SK-MEL-5 (cell line): Measurements from ENCODE around the gene OVCA2. TPM values are rescaled to one million over a fixed set of nuclear protein-coding genes. Genes with fewer than 3 reads are reported as not detected.
A peak's percentile ranks its signal among the peaks of the same experiment; 100 is the strongest.

Experiments used
- DNase-seq: peaks from one replicate; pipeline ENCODE4 v3.0.0-alpha.2; 2016; ENCODE audit warnings: low read depth, low spot score
- in situ Hi-C: cut with HindIII; loops from 2 replicates; pipeline ENCODE4 v1.10.0; 2016; ENCODE audit warnings: low sequenced_read_pairs, high pct_unique_total_duplicates, low pct_unique_long_range_greater_than_20kb
- small RNA-seq, 2 experiments: library from RNA; depleted of rRNA; stranded (forward); fragments of <200 nt; gene quantifications; one replicate each; pipeline ENCODE3, GENCODE V24; 2014
- total RNA-seq: library from RNA; depleted of rRNA; stranded (reverse); fragments of >200 nt; shearing (Covaris generic); gene quantifications from 2 replicates; pipeline ENCODE4 v1.2.3, GENCODE V29; 2014; rRNA removed

Gene OVCA2
- total RNA-seq, 1 experiment from 2014 or later: 74.9 TPM

DNA sequence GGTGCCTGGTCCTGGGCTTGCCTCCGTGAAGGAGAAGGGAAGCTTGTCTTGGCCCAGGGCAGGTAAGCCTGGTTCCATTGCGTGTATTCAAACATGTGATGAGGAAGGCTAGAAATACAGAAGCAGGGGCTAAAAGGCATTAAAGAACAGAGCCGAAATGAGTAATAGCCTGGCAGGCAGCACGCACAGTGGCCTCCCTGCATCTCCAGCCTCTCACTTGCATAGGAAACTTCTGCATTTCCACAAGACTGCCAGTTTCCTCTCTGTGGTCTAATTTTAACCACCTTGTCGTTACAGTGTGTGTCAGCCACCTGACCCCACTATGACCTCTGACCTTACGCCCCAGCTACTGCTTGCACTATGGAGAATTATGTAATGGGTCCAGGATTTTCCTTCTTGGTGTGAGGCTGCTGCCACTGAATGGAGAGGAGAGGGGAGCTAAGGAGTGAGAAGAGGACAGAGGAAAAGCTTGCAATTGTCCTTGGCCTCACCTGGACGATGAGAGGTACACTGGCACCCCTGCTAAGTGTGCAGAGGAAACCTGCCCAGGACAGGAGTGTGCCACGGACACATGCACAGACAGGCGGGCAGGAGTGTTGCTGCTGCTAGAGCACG is 45.9 kb downstream of the OVCA2 start:
- DNase-seq: no peak
- in situ Hi-C loops: no loop called here

DNA sequence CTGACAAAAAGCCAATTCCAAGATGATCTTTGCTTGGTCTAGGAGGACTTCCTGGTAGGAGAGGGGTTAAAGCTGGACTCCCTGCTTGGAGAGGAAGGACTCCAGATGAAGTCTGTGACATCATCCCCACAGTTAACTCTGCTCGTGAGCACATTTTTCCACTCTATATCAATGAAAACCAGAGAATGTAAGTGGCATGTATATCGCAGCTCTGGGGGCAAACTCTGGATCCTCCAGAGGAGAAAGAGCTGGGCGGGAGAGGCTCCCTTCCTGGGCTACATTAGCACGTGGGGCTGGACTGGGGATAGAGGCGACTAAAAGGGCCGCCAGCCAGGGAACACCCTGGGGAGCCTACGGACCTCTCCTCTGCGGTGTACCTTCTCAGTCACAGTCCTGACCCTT is 47.2 kb downstream of the OVCA2 start:
- peak; percentile 38 for DNase-seq
- in situ Hi-C loops: no loop called here

DNA sequence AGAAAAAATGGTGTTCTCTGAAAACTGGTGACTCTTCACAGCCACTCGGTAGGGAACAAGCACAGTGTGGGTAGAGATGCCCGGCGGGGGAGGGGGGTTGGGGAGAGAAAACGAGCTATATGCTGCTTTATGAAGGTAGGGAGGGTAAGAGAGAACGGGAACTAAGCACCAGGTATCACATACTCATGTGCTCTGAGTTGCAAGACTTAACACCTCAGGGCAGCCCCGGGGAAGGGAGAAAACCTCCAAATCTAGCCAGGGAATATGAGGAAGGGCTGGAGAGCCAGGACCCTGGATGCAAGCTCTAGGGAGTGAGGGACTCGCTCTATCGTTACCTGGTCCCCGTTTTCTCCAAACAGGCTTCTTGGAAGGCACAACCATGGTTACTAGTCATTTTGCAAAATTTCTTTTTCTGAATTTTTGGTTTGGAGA is 48.4 kb downstream of the OVCA2 start:
- DNase-seq: no peak
- in situ Hi-C loops: no loop called here

DNA sequence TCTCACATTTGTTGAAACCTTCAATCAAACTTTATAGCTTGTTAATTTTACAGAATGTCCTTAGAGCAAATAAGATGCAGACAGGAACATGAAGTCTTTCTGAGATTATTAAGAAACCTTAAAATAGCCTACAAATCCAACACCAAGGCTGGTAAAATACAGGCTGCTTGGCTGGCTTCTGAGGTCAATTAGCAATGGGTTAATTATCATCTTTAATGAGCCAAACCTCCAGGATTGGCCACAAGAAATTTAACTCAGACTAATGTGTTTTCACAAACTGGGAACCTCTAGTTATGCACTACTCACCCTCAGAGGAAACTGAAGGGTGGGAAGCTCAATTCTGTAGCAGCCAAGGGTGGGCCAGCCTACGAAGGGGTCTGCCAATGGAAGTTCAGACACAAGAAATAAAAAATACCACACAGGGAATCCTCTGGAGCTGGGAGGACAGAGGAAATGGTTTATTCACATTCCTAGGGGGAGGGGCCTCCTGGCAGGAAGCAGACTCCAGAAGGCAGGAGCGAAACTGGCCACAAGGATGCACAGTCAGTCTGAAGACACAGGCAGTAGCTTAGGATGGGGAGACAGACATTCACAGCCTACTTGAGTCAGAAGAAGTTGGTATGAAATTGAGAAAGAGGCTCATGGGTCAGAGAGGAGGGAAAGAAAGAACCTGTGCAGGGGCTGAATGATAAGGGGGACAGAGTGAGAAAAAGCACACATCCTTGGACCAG is 49.1 kb downstream of the OVCA2 start:
- peak; percentile 66 for DNase-seq
- in situ Hi-C loops: no loop called here

DNA sequence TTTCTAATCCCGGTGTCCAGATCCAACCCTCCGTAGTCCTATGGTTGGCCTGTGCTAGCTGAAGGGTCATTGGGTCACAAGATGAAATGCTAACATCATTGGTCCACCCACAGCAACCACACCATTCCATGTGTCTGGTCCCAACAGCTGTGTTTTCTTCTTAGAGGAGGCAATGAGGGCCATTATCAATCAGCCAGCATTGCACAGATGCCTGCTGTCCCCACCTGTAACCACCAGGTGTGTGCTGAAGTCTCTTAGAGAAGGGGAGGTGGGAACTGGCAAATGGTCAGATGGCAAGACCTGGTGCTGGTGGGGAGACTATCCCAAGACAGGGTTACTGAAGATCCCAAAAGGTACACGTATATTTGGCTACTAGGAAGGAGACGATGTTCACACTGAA is 50.4 kb downstream of the OVCA2 start:
- in situ Hi-C loops: no loop called here
- DNase-seq: no peak

Small RNA genes lying within 50 kb of the gene (small RNA-seq; reads per million reads assigned to genes)
- gene AC090617.9 (0 reads per million in 2 experiments), gene MIR132 (0.08 to 5.8 reads per million in 2 experiments), gene MIR212 (0 to 1.2 reads per million in 2 experiments), gene OVCA2 (0 reads per million in 2 experiments)

Other genes with a start within 250 kb of the OVCA2 start
- 10.0 and 12.0 TPM in 2 replicates for gene SMYD4, start 212.1 kb upstream of the OVCA2 start, total RNA-seq
- gene RPA1, start 212.0 kb upstream of the OVCA2 start, total RNA-seq: 18.9 and 31.4 TPM in 2 replicates
- gene RTN4RL1, start 16.7 kb upstream of the OVCA2 start, total RNA-seq: 1.4 and 1.7 TPM in 2 replicates
- 60.2 and 70.1 TPM in 2 replicates for gene DPH1, start 11.9 kb upstream of the OVCA2 start, total RNA-seq
- gene HIC1, start 13.1 kb downstream of the OVCA2 start, total RNA-seq: 0.48 and 0.69 TPM in 2 replicates